Stimulated activated CD4-positive, alpha-beta T cell treated with anti-CD3 and anti-CD28 coated beads, Interleukin-15, amount 100 ng/mL, for 1 hour (primary cell): ENCODE data around the gene FLNA.

Experiments used
- DNase-seq, 2 donors: peaks; one replicate each; pipeline ENCODE4 v3.0.0-alpha.2; 2020; ENCODE audit warnings: low read depth in 1 of 2, low spot score in 1 of 2

Gene FLNA

GRCh38 chrX:154378059-154378798, 3.8 kb upstream of the FLNA start:
- peak; percentile 21 to 89 for DNase-seq

GRCh38 chrX:154376774-154377173, 2.3 kb upstream of the FLNA start:
- no peak for DNase-seq

GRCh38 chrX:154375156-154375504, 696 bp upstream of the FLNA start:
- DNase-seq: no peak

- DNase-seq: no peak
Observed at GRCh38 chrX:154373340-154374306, 811 bp downstream of the FLNA start.

GRCh38 chrX:154372612-154373022, 1.8 kb downstream of the FLNA start:
- DNase-seq: no peak

- DNase-seq: no peak
Observed at GRCh38 chrX:154371789-154372300, 2.6 kb downstream of the FLNA start.

- peak; percentile 86 for DNase-seq
Observed at GRCh38 chrX:154371017-154371788, 3.2 kb downstream of the FLNA start.

GRCh38 chrX:154370300-154371016, 4.0 kb downstream of the FLNA start:
- no peak for DNase-seq

GRCh38 chrX:154369449-154370299, 4.8 kb downstream of the FLNA start:
- DNase-seq: peak; percentile 49 to 51

- peak; percentile 79 to 83 for DNase-seq
Observed at GRCh38 chrX:154368630-154369448, 5.6 kb downstream of the FLNA start.

GRCh38 chrX:154367474-154368308, 6.7 kb downstream of the FLNA start:
- no peak for DNase-seq

GRCh38 chrX:154366666-154367055, 7.8 kb downstream of the FLNA start:
- no peak for DNase-seq

- no peak for DNase-seq
Observed at GRCh38 chrX:154365997-154366665, 8.3 kb downstream of the FLNA start.

GRCh38 chrX:154365052-154365600, 9.3 kb downstream of the FLNA start:
- no peak for DNase-seq

GRCh38 chrX:154363706-154364439, 10.6 kb downstream of the FLNA start:
- no peak for DNase-seq

- DNase-seq: no peak
Observed at GRCh38 chrX:154362085-154362742, 12.2 kb downstream of the FLNA start.
